HEK293 (cell line): ENCODE results near the gene NMS.

Experiments used
- CTCF ChIA-PET: fragments of 350-600 bp; formaldehyde crosslinking; extraction: SDS; loops from one replicate; lab custom pipeline; 2021; ENCODE audit warnings: antibody characterized with exemption; lab: Yijun Ruan, JAX
- POLR2A ChIA-PET: fragments of 300-600 bp; formaldehyde crosslinking; extraction: SDS; loops from one replicate; lab custom pipeline; 2020; ENCODE audit warnings: antibody characterized with exemption, inconsistent platforms; lab: Yijun Ruan, JAX
- H3K27ac ChIP-seq: fragments of 200-500 bp; sonication (Bioruptor generic); 2 replicates; pipeline ENCODE4 v1.5.1; 2014; ENCODE audit warnings: low read depth, low read length, control low read depth, inconsistent platforms; ENCODE audit errors: extremely low read depth
- H3K36me3 ChIP-seq, 2 experiments: fragments of 200-500 bp in 1 of 2; sonication (Bioruptor generic) in 1 of 2; 1 replicate in 1 of 2; 2 replicates in 1 of 2; pipeline ENCODE4 v1.5.1; 2014 to 2017; ENCODE audit warnings: inconsistent platforms in 2 of 2, low read length in 2 of 2; ENCODE audit not compliant: control insufficient read depth in 2 of 2, insufficient read depth in 1 of 2
- H3K4me1 ChIP-seq: fragments of 200-500 bp; sonication (Bioruptor generic); 2 replicates; pipeline ENCODE4 v1.5.1; 2014; ENCODE audit warnings: mild to moderate bottlenecking, low read length, inconsistent platforms; ENCODE audit not compliant: control insufficient read depth, insufficient read depth
- H3K4me3 ChIP-seq: 2 replicates; pipeline ENCODE4 v1.5.1; 2011; ENCODE audit warnings: low read depth, mild to moderate bottlenecking, control low read depth, low read length, moderate library complexity
- H3K9me3 ChIP-seq: fragments of 200-500 bp; sonication (Bioruptor generic); 2 replicates; pipeline ENCODE4 v1.5.1; 2014; ENCODE audit warnings: low read depth, low read length, inconsistent platforms; ENCODE audit not compliant: control insufficient read depth, insufficient read depth
- BCL6B ChIP-seq: fragments of 450-650 bp; formaldehyde crosslinking; IDR thresholded peaks from 2 replicates; pipeline ENCODE4 v1.5.1; 2017; ENCODE audit warnings: missing biosample characterization, missing genetic modification characterization
- IKZF3 ChIP-seq: fragments of 450-650 bp; IDR thresholded peaks from 2 replicates; pipeline ENCODE4 v1.5.0; 2018; ENCODE audit warnings: missing biosample characterization, mild to moderate bottlenecking, missing genetic modification characterization, moderate library complexity
- SETDB1 ChIP-seq: IDR thresholded peaks from one replicate; pipeline ENCODE4 v1.6.1; 2017; ENCODE audit warnings: mild to moderate bottlenecking, low read length, moderate library complexity, mixed read lengths; ENCODE audit not compliant: insufficient read length
- SP7 ChIP-seq: fragments of 450-650 bp; formaldehyde crosslinking; IDR thresholded peaks from 2 replicates; pipeline ENCODE4 v1.5.1; 2016; ENCODE audit warnings: missing biosample characterization, missing genetic modification characterization
- YY2 ChIP-seq: fragments of 450-650 bp; formaldehyde crosslinking; IDR thresholded peaks from 2 replicates; pipeline ENCODE4 v1.5.1; 2016; ENCODE audit warnings: missing biosample characterization, missing genetic modification characterization
- ZBTB17 ChIP-seq: fragments of 450-650 bp; formaldehyde crosslinking; IDR thresholded peaks from 2 replicates; pipeline ENCODE4 v1.5.1; 2016; ENCODE audit warnings: missing biosample characterization, missing genetic modification characterization
- ZFP3 ChIP-seq: fragments of 450-650 bp; formaldehyde crosslinking; IDR thresholded peaks from 2 replicates; pipeline ENCODE4 v1.5.1; 2016; ENCODE audit warnings: low read depth, missing biosample characterization, missing genetic modification characterization
- ZFP37 ChIP-seq: fragments of 450-650 bp; formaldehyde crosslinking; IDR thresholded peaks from 2 replicates; pipeline ENCODE4 v1.5.1; 2016; ENCODE audit warnings: missing biosample characterization, missing genetic modification characterization
- ZIC2 ChIP-seq: fragments of 450-650 bp; formaldehyde crosslinking; IDR thresholded peaks from 2 replicates; pipeline ENCODE4 v1.5.1; 2016; ENCODE audit warnings: missing biosample characterization, missing genetic modification characterization
- ZNF146 ChIP-seq: fragments of 450-650 bp; formaldehyde crosslinking; IDR thresholded peaks from 2 replicates; pipeline ENCODE4 v1.5.1; 2016; ENCODE audit warnings: missing biosample characterization, missing genetic modification characterization
- ZNF202 ChIP-seq: fragments of 450-650 bp; formaldehyde crosslinking; IDR thresholded peaks from 2 replicates; pipeline ENCODE4 v1.5.1; 2016; ENCODE audit warnings: missing biosample characterization, missing genetic modification characterization, borderline replicate concordance
- ZNF266 ChIP-seq: fragments of 450-650 bp; formaldehyde crosslinking; IDR thresholded peaks from 2 replicates; pipeline ENCODE4 v1.5.1; 2016; ENCODE audit warnings: missing biosample characterization, missing genetic modification characterization, low read depth
- ZNF292 ChIP-seq: fragments of 450-650 bp; formaldehyde crosslinking; IDR thresholded peaks from 2 replicates; pipeline ENCODE4 v1.5.1; 2016; ENCODE audit warnings: low read depth, missing biosample characterization, missing genetic modification characterization, borderline replicate concordance
- ZNF311 ChIP-seq: fragments of 450-650 bp; formaldehyde crosslinking; IDR thresholded peaks from 2 replicates; pipeline ENCODE4 v1.5.1; 2017; ENCODE audit warnings: missing biosample characterization, missing genetic modification characterization, borderline replicate concordance
- ZNF513 ChIP-seq: fragments of 450-650 bp; IDR thresholded peaks from 2 replicates; pipeline ENCODE4 v1.5.1; 2018; ENCODE audit warnings: missing biosample characterization, missing genetic modification characterization
- ZNF580 ChIP-seq: fragments of 450-650 bp; formaldehyde crosslinking; IDR thresholded peaks from 2 replicates; pipeline ENCODE4 v1.5.1; 2016; ENCODE audit warnings: missing biosample characterization, missing genetic modification characterization
- ZNF624 ChIP-seq: fragments of 450-650 bp; formaldehyde crosslinking; IDR thresholded peaks from 2 replicates; pipeline ENCODE4 v1.5.1; 2017; ENCODE audit warnings: missing biosample characterization, missing genetic modification characterization
- ZNF654 ChIP-seq: fragments of 450-650 bp; formaldehyde crosslinking; IDR thresholded peaks from 2 replicates; pipeline ENCODE4 v1.5.1; 2016; ENCODE audit warnings: low read depth, missing biosample characterization, missing genetic modification characterization
- ZNF707 ChIP-seq: fragments of 450-650 bp; formaldehyde crosslinking; IDR thresholded peaks from 2 replicates; pipeline ENCODE4 v1.5.1; 2016; ENCODE audit warnings: missing biosample characterization, missing genetic modification characterization
- ZSCAN16 ChIP-seq: fragments of 450-650 bp; formaldehyde crosslinking; IDR thresholded peaks from 2 replicates; pipeline ENCODE4 v1.5.1; 2016; ENCODE audit warnings: missing biosample characterization, missing genetic modification characterization

Gene NMS

GRCh38 chr2:100482741-100483140 lies 12.5 kb downstream of the NMS start:
- Histone ChIP-seq H3K4me1 (no peaks in the 10 kb centered on the region), H3K27ac (no peak overlapping the region), H3K9me3 (no peaks in the 10 kb centered on the region), H3K4me3 (no peak overlapping the region), H3K36me3 (no peaks in the 10 kb centered on the region)
- TF ChIP-seq ZNF311 (no peak), ZIC2 (tag by site-specific recombination) (no peak), ZNF146 (tag by site-specific recombination) (no peak), ZNF624 (no peak), ZNF580 (tag by site-specific recombination) (no peak)
- POLR2A ChIA-PET = no interaction called here
- CTCF ChIA-PET = interaction anchor here (1.1 kb wide), 1 partner anchor 11 kb away, joined by 4 read pairs; no protein-coding TSS in a partner anchor

GRCh38 chr2:100483895-100484294 lies 13.6 kb downstream of the NMS start:
- CTCF ChIA-PET = no interaction called here
- no peaks in the 10 kb centered on the region for H3K4me1 ChIP-seq

GRCh38 chr2:100484390-100484789 lies 14.1 kb downstream of the NMS start:
- Histone ChIP-seq H3K27ac (no peak overlapping the region), H3K4me1 (no peaks in the 10 kb centered on the region), H3K36me3 (no peaks in the 10 kb centered on the region), H3K4me3 (no peak overlapping the region), H3K9me3 (no peaks in the 10 kb centered on the region)
- TF ChIP-seq ZNF624 (no peak), ZNF266 (tag by site-specific recombination) (no peak), YY2 (tag by site-specific recombination) (no peak), ZFP37 (no peak), SP7 (tag by site-specific recombination) (no peak), BCL6B (tag by site-specific recombination) (no peak), IKZF3 (tag by site-specific recombination) (no peak)
- CTCF ChIA-PET = interaction anchor here (0.6 kb wide), 1 partner anchor 490 kb away, joined by 5 read pairs; no protein-coding TSS in a partner anchor
- POLR2A ChIA-PET = no interaction called here

More at GRCh38 chr2:100483895-100484294, 13.6 kb downstream of the NMS start:
- no peak overlapping the region for H3K4me3 ChIP-seq
- no peak overlapping the region for H3K27ac ChIP-seq
- no peaks in the 10 kb centered on the region for H3K9me3 ChIP-seq
- POLR2A ChIA-PET = interaction anchor here (0.5 kb wide), 1 partner anchor 1156 kb away, joined by 4 read pairs; no protein-coding TSS in a partner anchor
- no peaks in the 10 kb centered on the region for H3K36me3 ChIP-seq
- no peak for TF ChIP-seq ZNF202 (tag by site-specific recombination)
- no peak for TF ChIP-seq ZNF146 (tag by site-specific recombination)
- TF ChIP-seq ZNF707 (tag by site-specific recombination) = no peak
- TF ChIP-seq ZSCAN16 (tag by site-specific recombination) = no peak
- no peak for TF ChIP-seq ZNF580 (tag by site-specific recombination)
- no peak for TF ChIP-seq ZBTB17
- no peak for TF ChIP-seq ZNF292
- TF ChIP-seq SETDB1 = no peak
- no peak for TF ChIP-seq ZFP3 (tag by site-specific recombination)
- TF ChIP-seq ZNF513 (tag by site-specific recombination) = no peak
- TF ChIP-seq ZNF654 = no peak
